GM12878 (cell line): ENCODE data around the gene XPOT. TPM values are rescaled to one million over a fixed set of nuclear protein-coding genes. Genes with fewer than 3 reads are reported as not detected.

Source experiments
- ATAC-seq: fragments of 200-7000 bp; cut with Tn5 transposase; 3 replicates; pipeline ENCODE4 v1.9.1; 2020; ENCODE audit warnings: mild to moderate bottlenecking, moderate library complexity
- BruUV-seq: library from RNA; stranded (reverse); fragments of 400-500 nt; replicated peaks from 2 replicates; lab custom pipeline; 2021; lab: Mats Ljungman, UMichigan
- CTCF ChIA-PET: fragments of 300-600 bp; sonication (Branson Sonifier 250); formaldehyde crosslinking; extraction: SDS; loops from one replicate; lab custom pipeline; 2021; ENCODE audit warnings: inconsistent platforms; lab: Yijun Ruan, JAX
- POLR2A ChIA-PET: fragments of 350-600 bp; formaldehyde crosslinking; extraction: SDS; loops from one replicate; lab custom pipeline; 2021; ENCODE audit warnings: inconsistent platforms; lab: Charles Lee
- RAD21 ChIA-PET: fragments of 300-600 bp; sonication (Branson Sonifier 250); formaldehyde crosslinking; loops from one replicate; lab custom pipeline; 2023; ENCODE audit warnings: antibody characterized with exemption; ENCODE audit not compliant: unreplicated experiment; lab: Charles Lee
- SMC1A ChIA-PET: fragments of 300-600 bp; sonication (Branson Sonifier 250); formaldehyde crosslinking; loops from one replicate; lab custom pipeline; 2023; ENCODE audit not compliant: unreplicated experiment, uncharacterized antibody; lab: Charles Lee
- DNase-seq: peaks from one replicate; pipeline ENCODE4 v3.0.0-alpha.2; 2011; ENCODE audit warnings: low read depth, low spot score
- FAIRE-seq: peaks from 3 replicates; lab custom pipeline; 2011; peaks lifted over from hg19 to GRCh38; lab: Jason Lieb, UNC
- H2AFZ ChIP-seq: 2 replicates; pipeline ENCODE4 v1.6.0; 2011; ENCODE audit warnings: low read depth, low read length, control low read depth; ENCODE audit not compliant: control insufficient read depth
- H3K27ac ChIP-seq: 2 replicates; pipeline ENCODE4 v1.5.1; 2011; ENCODE audit warnings: control low read depth; ENCODE audit not compliant: control insufficient read depth, insufficient read depth
- H3K27me3 ChIP-seq, 2 experiments: replicated peaks in 1 of 2; 2 replicates each; pipeline versions ENCODE4 v1.6.0 to v1.6.1; 2011; ENCODE audit warnings: low read length in 1 of 2; ENCODE audit not compliant: control insufficient read depth in 2 of 2, insufficient read depth in 2 of 2
- H3K36me3 ChIP-seq, 2 experiments: 2 replicates each; pipeline ENCODE4 v1.5.1; 2011; ENCODE audit warnings: low read length in 1 of 2; ENCODE audit not compliant: control insufficient read depth in 2 of 2, insufficient read depth in 2 of 2
- H3K4me1 ChIP-seq: 2 replicates; pipeline ENCODE4 v1.6.1; 2011; ENCODE audit warnings: mild to moderate bottlenecking, low read length, moderate library complexity, mixed read lengths; ENCODE audit not compliant: control insufficient read depth, insufficient read depth
- H3K4me2 ChIP-seq: 2 replicates; pipeline ENCODE4 v1.6.0; 2011; ENCODE audit warnings: control low read depth; ENCODE audit not compliant: control insufficient read depth, insufficient read depth
- H3K4me3 ChIP-seq: fragments of 200-600 bp; sonication (generic); 2 replicates; pipeline ENCODE4 v1.5.1; 2016
- H3K79me2 ChIP-seq: 2 replicates; pipeline ENCODE4 v1.6.0; 2011; ENCODE audit warnings: low read length; ENCODE audit not compliant: control insufficient read depth, insufficient read depth
- H3K9ac ChIP-seq: 2 replicates; pipeline ENCODE4 v1.8.0; 2011; ENCODE audit warnings: low read length, control low read depth, mixed read lengths; ENCODE audit not compliant: control insufficient read depth, insufficient read depth
- H3K9me3 ChIP-seq: replicated peaks from 3 replicates; pipeline ENCODE4 v1.5.1; 2011; ENCODE audit warnings: mild to moderate bottlenecking, low read length; ENCODE audit not compliant: control insufficient read depth, insufficient read depth
- H4K20me1 ChIP-seq: 2 replicates; pipeline ENCODE4 v1.6.0; 2011; ENCODE audit not compliant: control insufficient read depth, insufficient read depth
- DPF2 ChIP-seq: fragments of 450-650 bp; IDR thresholded peaks from 2 replicates; pipeline ENCODE4 v1.6.1; 2017; ENCODE audit warnings: mild to moderate bottlenecking
- EZH2 ChIP-seq: IDR thresholded peaks from 2 replicates; pipeline ENCODE4 v1.6.1; 2012; ENCODE audit warnings: low read depth, mild to moderate bottlenecking, control low read depth, inconsistent platforms, low read length, borderline replicate concordance; ENCODE audit not compliant: control insufficient read depth
- IKZF1 ChIP-seq: fragments of 450-650 bp; conservative IDR thresholded peaks from 2 replicates; pipeline ENCODE4 v1.6.1; 2017; ENCODE audit warnings: antibody characterized with exemption, mild to moderate bottlenecking
- MTA2 ChIP-seq: fragments of 450-650 bp; IDR thresholded peaks from 2 replicates; pipeline ENCODE4 v1.6.1; 2016; ENCODE audit warnings: low read depth, mild to moderate bottlenecking, moderate library complexity
- MTA3 ChIP-seq: IDR thresholded peaks from 2 replicates; pipeline ENCODE4 v1.6.1; 2012; ENCODE audit warnings: low read length, inconsistent platforms, borderline replicate concordance
- SP1 ChIP-seq: IDR thresholded peaks from one replicate; pipeline ENCODE4 v1.6.1; 2011; ENCODE audit warnings: low read depth, low read length
- TARDBP ChIP-seq: IDR thresholded peaks from 2 replicates; pipeline ENCODE4 v1.6.1; 2016; ENCODE audit warnings: borderline replicate concordance
- WGBS: methylation state at CpG from one replicate; pipeline ENCODE4 v1.1.6; 2016; ENCODE audit warnings: low lambda C conversion rate; ENCODE audit not compliant: insufficient replicate concordance, insufficient coverage; ENCODE audit errors: missing lambda C conversion rate; 5-methylcytosine and 5-hydroxymethylcytosine counted together
- in situ Hi-C: fragments of 300-500 bp; cut with MboI; formaldehyde crosslinking; loops from 9 replicates; pipeline ENCODE4 v1.14.3; 2018; ENCODE audit warnings: mixed read lengths
- intact Hi-C: fragments of 100-400 bp; cut with micrococcal nuclease; formaldehyde crosslinking; loops from one replicate; pipeline ENCODE4 v1.14.2; 2022; ENCODE audit not compliant: unreplicated experiment
- polyA plus RNA-seq, 11 experiments: library from polyadenylated mRNA; depleted of rRNA in 4 of 11; unstranded in 6 of 11; stranded (reverse) in 5 of 11; fragments of >200 nt; fragmentation: Nextera tagmentation in 4 of 11; fragmentation: Illumina TruSeq in 1 of 11; extraction: Ambion mirVana in 4 of 11; extraction: Trizol in 1 of 11; gene quantifications; 1 replicate in 1 of 11; 2 replicates in 10 of 11; pipeline versions ENCODE4 v1.2.1 to v1.2.3, GENCODE V29; 2011 to 2016; ENCODE audit warnings: inconsistent platforms in 2 of 11, missing spikeins in 2 of 11, low read depth in 1 of 11
- total RNA-seq, 4 experiments: library from RNA; depleted of rRNA in 3 of 4; stranded (reverse); fragments of >200 nt in 3 of 4; fragmentation: Illumina TruSeq in 1 of 4; extraction: Trizol in 1 of 4; gene quantifications; 2 replicates each; pipeline versions ENCODE4 v1.2.1 to v1.2.3, GENCODE V29; 2013 to 2021
- TF ChIP-seq, protein P1 (sequence below): fragments of 450-650 bp; IDR thresholded peaks from 2 replicates; pipeline ENCODE4 v1.6.1; 2017; ENCODE audit warnings: mild to moderate bottlenecking, moderate library complexity
- TF ChIP-seq, protein P2 (sequence below): IDR thresholded peaks from 2 replicates; pipeline ENCODE4 v1.6.1; 2012; ENCODE audit warnings: low read depth, low read length, improper control_type of control experiment
- TF ChIP-seq, protein P3 (sequence below): fragments of 450-650 bp; IDR thresholded peaks from 2 replicates; pipeline ENCODE4 v1.6.1; 2017; ENCODE audit warnings: mild to moderate bottlenecking
- TF ChIP-seq, protein P4 (sequence below): IDR thresholded peaks from 2 replicates; pipeline ENCODE4 v1.6.1; 2012; ENCODE audit warnings: mild to moderate bottlenecking, low read depth, low read length

Gene XPOT
- total and polyA plus RNA-seq, 10 of the 15 experiments (the other 5 are each of a cell fraction or from before 2014, with no cell fraction given), result 11.9 to 66.3 (median 54.7) TPM

DNA sequence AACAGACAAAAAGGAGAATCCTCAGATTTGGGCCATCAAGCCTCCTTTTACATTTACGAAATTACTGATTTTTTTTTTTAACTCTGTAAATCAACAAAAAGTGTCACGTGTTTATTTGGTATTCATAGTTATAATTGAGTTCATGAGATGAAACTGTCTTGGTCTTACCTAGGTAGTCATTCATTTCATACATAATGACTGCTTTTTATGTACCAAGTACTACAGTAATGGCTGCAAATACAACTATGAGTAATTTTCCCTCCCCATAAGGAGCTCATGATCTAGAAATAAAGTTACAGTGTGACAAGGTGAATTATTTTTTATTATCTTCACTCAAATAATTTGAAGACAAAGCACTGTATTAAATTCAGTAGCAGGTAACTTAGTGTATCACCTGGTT lies 41.3 kb downstream of the XPOT start:
- ATAC-seq (no peak), FAIRE-seq (no peak), DNase-seq (no peak)
- no peak overlapping the region for H3K4me2 ChIP-seq
- ChIA-PET RAD21 (interaction anchor here (0.7 kb wide), 1 partner anchor 169 kb away, joined by 3 read pairs; no protein-coding TSS in a partner anchor), SMC1A (interaction anchor here (1.1 to 1.4 kb wide), 2 partner anchors 8 to 15 kb away, joined by 3 to 5 read pairs; no protein-coding TSS in a partner anchor), CTCF (interaction anchor here (0.6 to 0.7 kb wide), 3 partner anchors 20 to 514 kb away, joined by 3 to 4 read pairs (median 3); no protein-coding TSS in a partner anchor), POLR2A (interaction anchor here (1.3 kb wide), 1 partner anchor 10 kb away, joined by 3 read pairs; no protein-coding TSS in a partner anchor)
- no peak overlapping the region for H2AFZ ChIP-seq
- no TSS peak for BruUV-seq
- no peaks in the 10 kb centered on the region; the same call in 1 of the 2 replicates for H3K79me2 ChIP-seq
- no peak overlapping the region for H3K4me3 ChIP-seq
- no peaks in the 10 kb centered on the region for H3K4me1 ChIP-seq
- H3K9ac ChIP-seq, result no peak overlapping the region
- intact Hi-C loops, result no loop called here
- H3K36me3 ChIP-seq, result peaks cover 4 to 29% of the 10 kb centered on the region in 2 experiments
- H4K20me1 ChIP-seq, result no peaks in the 10 kb centered on the region
- WGBS, result 98% methylated on average over 2 of the region's 2 CpGs
- no peak overlapping the region for H3K27ac ChIP-seq
- no peaks in the 10 kb centered on the region for H3K9me3 ChIP-seq
- in situ Hi-C loops, result loop anchor here (5.0 kb wide), 1 partner anchor 38 kb away; no protein-coding TSS in a partner anchor
- H3K27me3 ChIP-seq, result no peaks in the 10 kb centered on the region
- TF ChIP-seq EZH2, result no peak
- no peak for TF ChIP-seq IKZF1
- no peak for TF ChIP-seq MTA2
- TF ChIP-seq, protein P1, sequence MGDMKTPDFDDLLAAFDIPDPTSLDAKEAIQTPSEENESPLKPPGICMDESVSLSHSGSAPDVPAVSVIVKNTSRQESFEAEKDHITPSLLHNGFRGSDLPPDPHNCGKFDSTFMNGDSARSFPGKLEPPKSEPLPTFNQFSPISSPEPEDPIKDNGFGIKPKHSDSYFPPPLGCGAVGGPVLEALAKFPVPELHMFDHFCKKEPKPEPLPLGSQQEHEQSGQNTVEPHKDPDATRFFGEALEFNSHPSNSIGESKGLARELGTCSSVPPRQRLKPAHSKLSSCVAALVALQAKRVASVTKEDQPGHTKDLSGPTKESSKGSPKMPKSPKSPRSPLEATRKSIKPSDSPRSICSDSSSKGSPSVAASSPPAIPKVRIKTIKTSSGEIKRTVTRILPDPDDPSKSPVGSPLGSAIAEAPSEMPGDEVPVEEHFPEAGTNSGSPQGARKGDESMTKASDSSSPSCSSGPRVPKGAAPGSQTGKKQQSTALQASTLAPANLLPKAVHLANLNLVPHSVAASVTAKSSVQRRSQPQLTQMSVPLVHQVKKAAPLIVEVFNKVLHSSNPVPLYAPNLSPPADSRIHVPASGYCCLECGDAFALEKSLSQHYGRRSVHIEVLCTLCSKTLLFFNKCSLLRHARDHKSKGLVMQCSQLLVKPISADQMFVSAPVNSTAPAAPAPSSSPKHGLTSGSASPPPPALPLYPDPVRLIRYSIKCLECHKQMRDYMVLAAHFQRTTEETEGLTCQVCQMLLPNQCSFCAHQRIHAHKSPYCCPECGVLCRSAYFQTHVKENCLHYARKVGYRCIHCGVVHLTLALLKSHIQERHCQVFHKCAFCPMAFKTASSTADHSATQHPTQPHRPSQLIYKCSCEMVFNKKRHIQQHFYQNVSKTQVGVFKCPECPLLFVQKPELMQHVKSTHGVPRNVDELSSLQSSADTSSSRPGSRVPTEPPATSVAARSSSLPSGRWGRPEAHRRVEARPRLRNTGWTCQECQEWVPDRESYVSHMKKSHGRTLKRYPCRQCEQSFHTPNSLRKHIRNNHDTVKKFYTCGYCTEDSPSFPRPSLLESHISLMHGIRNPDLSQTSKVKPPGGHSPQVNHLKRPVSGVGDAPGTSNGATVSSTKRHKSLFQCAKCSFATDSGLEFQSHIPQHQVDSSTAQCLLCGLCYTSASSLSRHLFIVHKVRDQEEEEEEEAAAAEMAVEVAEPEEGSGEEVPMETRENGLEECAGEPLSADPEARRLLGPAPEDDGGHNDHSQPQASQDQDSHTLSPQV, result no peak
- TF ChIP-seq TARDBP, result no peak
- TF ChIP-seq, protein P2, sequence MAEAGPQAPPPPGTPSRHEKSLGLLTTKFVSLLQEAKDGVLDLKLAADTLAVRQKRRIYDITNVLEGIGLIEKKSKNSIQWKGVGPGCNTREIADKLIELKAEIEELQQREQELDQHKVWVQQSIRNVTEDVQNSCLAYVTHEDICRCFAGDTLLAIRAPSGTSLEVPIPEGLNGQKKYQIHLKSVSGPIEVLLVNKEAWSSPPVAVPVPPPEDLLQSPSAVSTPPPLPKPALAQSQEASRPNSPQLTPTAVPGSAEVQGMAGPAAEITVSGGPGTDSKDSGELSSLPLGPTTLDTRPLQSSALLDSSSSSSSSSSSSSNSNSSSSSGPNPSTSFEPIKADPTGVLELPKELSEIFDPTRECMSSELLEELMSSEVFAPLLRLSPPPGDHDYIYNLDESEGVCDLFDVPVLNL, result no peak
- TF ChIP-seq, protein P3, sequence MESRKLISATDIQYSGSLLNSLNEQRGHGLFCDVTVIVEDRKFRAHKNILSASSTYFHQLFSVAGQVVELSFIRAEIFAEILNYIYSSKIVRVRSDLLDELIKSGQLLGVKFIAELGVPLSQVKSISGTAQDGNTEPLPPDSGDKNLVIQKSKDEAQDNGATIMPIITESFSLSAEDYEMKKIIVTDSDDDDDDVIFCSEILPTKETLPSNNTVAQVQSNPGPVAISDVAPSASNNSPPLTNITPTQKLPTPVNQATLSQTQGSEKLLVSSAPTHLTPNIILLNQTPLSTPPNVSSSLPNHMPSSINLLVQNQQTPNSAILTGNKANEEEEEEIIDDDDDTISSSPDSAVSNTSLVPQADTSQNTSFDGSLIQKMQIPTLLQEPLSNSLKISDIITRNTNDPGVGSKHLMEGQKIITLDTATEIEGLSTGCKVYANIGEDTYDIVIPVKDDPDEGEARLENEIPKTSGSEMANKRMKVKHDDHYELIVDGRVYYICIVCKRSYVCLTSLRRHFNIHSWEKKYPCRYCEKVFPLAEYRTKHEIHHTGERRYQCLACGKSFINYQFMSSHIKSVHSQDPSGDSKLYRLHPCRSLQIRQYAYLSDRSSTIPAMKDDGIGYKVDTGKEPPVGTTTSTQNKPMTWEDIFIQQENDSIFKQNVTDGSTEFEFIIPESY, result no peak
- TF ChIP-seq MTA3, result no peak
- TF ChIP-seq, protein P4, sequence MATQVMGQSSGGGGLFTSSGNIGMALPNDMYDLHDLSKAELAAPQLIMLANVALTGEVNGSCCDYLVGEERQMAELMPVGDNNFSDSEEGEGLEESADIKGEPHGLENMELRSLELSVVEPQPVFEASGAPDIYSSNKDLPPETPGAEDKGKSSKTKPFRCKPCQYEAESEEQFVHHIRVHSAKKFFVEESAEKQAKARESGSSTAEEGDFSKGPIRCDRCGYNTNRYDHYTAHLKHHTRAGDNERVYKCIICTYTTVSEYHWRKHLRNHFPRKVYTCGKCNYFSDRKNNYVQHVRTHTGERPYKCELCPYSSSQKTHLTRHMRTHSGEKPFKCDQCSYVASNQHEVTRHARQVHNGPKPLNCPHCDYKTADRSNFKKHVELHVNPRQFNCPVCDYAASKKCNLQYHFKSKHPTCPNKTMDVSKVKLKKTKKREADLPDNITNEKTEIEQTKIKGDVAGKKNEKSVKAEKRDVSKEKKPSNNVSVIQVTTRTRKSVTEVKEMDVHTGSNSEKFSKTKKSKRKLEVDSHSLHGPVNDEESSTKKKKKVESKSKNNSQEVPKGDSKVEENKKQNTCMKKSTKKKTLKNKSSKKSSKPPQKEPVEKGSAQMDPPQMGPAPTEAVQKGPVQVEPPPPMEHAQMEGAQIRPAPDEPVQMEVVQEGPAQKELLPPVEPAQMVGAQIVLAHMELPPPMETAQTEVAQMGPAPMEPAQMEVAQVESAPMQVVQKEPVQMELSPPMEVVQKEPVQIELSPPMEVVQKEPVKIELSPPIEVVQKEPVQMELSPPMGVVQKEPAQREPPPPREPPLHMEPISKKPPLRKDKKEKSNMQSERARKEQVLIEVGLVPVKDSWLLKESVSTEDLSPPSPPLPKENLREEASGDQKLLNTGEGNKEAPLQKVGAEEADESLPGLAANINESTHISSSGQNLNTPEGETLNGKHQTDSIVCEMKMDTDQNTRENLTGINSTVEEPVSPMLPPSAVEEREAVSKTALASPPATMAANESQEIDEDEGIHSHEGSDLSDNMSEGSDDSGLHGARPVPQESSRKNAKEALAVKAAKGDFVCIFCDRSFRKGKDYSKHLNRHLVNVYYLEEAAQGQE, result no peak
- TF ChIP-seq DPF2, result no peak
- TF ChIP-seq SP1, result no peak
